NCI-H510A treated with DMSO at 0.1 percent for 48 hours (cell line): ENCODE measurements around the gene WDR7.
A peak's percentile ranks its signal among the peaks of the same experiment; 100 is the strongest.

Experiments
- DNase-seq: peaks from one replicate; lab custom pipeline; 2025; lab: John Stamatoyannopoulos, UW

Gene WDR7

DNA sequence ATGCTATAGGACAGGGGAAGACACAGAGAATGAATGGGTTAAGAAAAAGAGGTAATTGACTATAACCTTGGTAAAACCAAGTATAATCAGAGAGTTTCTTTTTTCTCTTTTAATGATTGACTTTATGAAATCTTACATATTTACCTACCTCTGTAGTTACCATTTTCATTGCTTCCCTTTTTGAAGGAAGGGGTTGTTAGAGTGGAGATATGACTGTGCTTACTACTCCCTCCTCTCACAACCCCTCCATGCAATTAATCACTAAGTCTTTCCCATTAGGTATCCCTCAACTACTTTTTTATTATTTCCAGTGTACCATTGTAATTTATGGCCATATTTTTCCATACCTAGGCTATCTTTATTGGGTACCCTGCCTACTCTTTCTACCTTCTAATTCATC lies 71.4 kb downstream of the WDR7 start:
- no peak for DNase-seq

DNA sequence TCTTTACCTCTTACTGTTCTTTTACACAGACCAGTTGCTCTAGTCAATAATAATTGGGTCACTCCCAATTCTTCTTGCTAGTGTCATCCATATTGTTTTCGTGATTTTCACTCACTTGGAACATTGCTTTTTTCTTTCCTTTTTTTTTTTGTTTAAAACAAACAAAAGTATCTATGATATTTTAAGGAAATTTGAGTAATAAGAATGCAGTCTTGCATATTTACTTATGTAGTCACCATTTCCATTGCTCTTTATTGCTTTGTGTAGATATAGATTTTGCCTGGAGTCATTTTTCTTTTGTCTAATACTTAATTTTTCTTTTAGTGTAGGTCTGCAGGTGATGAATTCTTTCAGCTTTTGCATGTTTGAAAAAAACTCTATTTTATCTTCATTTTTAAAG lies 71.9 kb downstream of the WDR7 start:
- no peak for DNase-seq

DNA sequence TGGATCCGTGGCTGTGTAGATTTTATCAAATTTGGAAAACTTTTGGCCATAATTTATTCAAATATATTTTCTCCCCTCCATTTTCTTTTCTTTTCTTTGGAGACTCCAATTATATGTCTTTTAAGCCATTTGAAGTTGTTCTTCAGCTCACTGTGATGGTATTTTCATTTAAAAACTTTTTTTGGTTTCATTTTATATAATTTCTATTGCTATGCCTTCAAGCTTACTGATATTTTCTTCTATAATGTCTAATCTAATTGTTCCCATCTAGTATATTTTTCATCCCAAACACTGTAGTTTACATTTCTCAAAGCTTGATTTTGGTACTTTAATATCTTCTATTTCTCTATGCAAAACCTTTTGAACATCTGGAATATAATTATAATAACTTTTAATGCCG lies 72.5 kb downstream of the WDR7 start:
- DNase-seq, result no peak

DNA sequence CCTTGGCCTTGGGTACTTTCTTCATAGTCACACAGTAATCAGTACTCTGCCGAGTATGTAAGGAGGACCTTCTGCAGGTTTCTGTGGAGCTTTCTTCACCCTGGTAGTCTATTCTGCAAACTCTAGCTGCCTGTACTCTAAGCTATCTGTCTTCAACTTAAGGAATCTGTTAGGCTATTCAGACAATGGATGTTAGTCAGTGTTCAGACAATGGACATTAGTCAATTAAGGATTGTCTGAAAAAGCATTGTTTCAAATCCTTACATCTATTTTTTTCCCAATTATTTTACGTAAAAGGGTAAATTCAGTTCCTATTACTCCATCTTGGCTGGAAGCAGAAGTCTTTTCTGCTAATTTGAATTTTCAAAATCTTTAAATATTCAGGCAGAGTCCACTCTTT lies 75.7 kb downstream of the WDR7 start:
- no peak for DNase-seq

DNA sequence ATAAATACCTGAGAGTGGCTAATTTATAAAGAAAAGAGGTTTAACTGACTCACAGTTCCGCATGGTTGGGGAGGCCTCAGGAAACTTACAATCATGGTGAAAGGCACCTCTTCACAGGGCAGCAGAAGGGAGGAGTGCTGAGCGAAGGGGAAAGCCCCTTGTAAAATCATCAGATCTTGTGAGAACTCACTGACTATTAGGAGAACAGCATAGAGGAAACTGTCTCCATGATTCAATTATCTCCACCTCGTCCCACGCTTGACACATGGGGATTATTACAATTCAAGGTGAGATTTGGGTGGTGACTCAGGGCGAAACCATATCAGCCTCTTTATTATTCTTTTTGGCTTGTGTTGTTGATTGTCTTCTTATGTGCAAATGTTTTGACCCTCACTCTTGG lies 76.2 kb downstream of the WDR7 start:
- DNase-seq, result no peak

DNA sequence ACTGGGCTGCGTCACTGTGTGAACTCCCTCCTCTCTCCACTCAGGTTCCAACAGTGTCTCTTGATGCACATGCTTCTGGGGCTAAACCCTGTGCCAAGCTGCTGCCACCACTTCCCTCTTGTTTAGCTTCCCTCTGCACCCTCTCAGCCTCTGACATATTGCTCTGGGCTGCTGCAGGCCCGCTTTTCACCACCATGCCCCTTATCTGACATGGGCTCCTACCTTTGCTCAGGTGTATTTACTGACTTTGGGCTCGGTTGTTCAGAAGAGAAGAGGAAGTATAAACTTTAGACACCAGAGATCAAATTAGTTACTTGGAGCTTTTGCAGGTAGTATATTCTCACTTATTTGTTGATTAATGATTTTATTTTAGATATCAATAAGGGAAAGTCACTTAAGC lies 77.6 kb downstream of the WDR7 start:
- no peak for DNase-seq

DNA sequence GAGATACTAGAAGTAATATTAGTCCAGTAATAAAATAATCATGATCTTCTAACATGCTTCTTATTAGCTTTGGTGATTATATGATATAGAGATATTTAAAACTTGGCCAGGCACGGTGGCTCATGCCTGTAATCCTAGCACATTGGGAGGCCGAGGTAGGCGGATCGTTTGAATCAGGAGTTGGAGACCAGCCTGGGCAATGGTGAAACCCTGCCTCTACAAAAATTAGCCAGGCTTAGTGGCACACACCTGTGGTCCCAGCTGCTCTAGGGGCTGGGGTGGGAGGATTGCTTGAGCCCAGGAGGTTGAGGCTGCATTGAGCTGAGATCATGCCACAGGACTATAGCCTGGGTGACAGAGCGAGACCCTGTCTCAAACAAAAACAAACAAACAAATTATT lies 87.0 kb downstream of the WDR7 start:
- no peak for DNase-seq

DNA sequence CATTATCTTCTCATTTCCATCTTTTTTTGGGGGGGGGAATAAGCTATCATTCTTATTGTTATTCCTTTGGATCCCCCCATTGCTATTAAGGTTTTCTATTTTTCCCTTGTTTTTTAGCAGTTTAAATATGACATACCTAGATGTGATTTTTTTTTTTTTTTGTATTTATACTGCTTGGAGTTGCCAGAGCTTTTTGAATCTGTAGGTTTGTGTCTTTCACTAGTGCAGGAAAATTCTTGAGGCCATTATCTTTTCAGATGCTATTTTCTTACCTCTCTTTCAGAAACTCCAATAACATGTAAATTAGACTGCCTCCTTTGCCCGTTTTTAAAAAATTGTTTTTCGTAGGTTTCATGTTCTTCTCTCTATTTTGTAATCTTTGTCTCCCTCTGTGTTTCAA lies 88.6 kb downstream of the WDR7 start:
- no peak for DNase-seq

DNA sequence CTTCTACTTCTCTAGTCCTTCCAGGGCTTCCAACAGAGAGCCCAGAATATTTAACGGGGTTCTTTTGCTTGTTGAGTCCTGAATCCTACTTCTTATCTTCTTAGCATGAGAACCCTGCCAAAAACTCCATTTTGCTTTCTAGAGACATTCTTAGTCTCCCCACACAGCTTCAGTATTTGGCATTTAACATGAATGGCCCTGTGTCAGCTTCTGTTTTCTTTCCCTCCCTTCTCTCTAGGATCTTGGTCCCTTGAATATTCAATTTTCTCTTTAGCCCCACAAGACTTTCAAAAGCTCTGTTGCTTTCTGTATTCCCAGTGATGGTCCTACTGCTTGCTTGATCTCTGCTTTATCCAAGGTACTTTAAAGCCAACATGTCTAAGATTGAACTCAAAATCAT lies 89.5 kb downstream of the WDR7 start:
- DNase-seq, result no peak

DNA sequence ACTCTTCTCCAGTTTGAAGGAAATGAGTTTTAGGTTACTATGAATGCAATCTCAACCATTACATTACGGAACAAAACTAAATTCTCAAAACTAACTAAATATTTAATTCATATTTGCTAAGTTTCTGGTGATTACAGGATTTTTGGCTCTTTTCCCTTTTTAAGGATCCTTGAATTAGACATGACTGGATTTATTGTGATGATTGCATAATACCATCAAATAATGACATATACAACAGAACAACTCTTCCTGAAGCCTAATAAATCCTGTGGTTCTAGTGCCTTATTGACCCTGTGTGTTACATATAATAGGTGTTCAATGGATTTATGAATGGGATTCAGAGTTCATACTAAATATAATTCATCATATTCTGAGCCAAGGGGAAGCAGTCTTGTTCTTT lies 90.5 kb downstream of the WDR7 start:
- DNase-seq, result no peak

DNA sequence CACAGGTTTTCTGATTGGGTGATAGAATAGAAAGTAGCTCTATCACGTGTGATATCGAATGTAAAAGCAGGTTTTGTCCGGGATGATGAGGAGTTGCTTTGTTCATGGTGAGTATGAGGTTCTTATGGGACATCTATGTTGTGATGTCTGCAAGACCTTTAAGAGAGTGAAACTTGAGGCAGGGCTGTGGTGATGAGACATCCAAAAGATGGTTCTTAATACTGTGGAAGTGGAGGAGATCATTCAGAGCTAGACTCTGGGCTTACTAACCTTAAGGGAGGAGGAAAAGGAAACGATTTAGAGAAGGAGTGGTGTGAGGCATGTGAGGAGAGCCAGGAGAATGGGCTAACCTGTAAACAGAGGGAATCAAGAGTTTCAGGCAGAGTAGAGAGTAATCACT lies 92.0 kb downstream of the WDR7 start:
- no peak for DNase-seq

DNA sequence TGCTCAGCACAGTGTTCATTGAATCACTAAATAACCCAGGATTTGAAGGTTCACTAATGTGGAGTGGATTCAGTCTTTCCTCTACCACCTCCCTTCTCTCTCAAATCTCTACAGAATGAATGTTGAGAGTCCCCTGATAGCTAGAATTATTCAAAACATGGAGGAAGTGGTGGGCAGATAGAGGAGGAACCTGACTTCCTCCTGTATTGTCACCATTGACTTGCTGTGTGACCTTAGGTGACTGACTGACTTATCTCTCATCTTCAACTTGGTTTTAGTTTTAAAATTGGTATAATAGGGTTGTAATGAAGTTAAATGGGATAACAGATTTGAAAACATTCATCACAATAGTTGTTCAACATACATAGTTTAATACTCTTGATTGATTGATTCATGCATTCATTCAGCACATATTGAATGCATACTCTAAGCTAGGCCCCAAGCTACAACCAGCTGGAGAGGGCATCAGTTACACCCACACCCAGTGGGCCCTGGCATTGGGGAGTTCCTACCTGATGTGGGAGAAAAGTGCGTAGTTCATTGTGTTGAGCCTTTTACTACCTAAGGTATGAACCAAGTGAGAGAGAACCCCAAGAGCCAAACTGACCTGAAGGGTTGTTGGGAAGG lies 96.0 kb downstream of the WDR7 start:
- DNase-seq, result no peak

DNA sequence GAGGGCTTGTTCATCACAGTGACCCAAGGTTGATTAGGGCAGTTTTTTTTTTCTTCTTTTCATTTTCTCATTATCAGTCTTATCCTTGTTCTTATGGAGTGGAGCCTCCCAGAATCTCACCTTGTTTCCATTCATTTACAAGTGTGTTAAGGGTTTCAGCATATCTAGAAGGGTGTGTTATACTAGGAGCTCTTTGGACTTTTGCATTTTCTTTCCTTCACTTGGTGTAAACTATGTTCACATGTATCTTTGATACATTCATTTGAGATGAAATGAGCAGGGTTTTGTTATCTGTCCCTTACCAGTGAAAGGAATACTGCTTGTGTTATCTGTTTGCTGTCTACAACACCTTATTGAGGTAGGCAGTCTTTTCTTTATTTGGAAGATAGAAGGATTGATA lies 96.7 kb downstream of the WDR7 start:
- DNase-seq, result no peak

DNA sequence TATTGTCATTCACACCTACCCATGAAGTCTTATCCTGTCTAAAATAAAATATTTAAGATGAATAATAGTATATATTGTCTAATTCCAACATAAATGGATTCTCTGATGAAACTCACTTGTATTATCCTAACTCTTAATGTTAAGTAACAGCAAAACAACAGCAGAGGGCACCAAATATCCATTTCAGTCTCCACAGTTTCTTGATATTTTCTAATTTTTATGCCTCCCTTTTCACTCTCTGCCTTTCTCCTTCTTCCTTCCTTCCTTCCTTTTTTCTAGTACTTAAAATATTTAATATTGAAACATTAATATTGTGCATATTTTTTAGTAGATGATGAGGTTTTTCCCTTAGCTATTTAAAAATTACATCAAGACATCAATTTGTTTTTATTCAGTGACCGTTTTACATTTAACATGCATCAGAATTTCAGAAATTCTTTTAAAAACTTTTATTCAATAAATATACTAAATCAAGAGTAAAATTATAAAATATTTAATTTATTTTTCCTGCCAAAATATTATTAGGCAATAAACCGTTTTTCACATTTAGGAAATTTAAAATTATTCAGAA lies 97.6 kb downstream of the WDR7 start:
- peak; percentile 76 for DNase-seq

DNA sequence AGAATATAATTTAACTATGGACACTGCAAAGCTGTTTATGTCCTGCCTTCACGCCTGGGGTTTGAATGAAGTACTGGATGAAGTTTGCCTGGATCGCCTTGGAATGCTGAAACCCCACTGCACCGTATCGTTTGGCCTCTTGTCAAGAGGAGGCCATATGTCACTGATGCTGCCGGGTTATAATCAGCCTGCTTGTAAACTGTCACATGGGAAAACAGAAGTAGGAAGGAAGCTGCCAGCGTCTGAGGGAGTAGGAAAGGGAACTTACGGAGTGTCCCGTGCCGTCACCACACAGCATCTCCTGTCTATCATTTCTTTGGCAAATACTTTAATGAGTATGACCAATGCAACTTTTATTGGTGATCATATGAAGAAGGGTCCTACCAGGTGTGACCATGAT lies 105.8 kb downstream of the WDR7 start:
- no peak for DNase-seq

DNA sequence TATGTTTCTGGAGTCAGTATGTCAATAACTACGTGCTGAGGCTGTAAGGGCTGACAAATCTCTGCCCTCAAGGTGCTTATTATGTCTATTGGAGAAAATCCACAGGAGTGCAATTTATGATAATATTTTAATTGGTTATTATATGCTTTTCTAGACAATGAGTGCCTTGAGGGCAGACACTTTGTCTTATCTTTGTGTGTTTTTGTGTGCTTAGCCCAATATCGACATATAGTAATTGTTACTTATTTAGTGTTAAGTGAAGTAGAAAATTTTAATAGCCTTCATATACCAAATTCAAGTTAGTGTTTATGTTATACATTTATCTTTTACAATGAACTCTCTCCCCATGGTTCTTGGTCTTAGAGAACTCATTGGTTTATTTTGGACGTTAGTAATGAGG lies 118.9 kb downstream of the WDR7 start:
- no peak for DNase-seq

DNA sequence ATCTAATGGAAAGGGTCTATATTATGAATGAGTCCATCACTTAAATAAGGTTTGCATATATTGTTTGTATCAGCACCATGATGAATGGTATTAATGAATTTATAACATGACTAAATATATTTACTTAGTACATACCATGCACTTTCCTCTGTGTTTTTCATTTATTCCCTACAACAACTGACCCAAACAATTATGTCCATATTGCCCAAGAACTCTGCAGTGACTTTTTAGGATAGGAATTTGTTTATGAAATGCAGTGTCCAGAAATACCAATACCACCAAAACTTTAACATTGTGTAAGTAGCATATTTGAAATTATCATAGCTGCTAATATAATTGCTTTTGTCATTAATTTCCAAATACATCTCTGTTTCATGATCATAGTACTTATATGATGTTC lies 119.7 kb downstream of the WDR7 start:
- DNase-seq, result no peak

DNA sequence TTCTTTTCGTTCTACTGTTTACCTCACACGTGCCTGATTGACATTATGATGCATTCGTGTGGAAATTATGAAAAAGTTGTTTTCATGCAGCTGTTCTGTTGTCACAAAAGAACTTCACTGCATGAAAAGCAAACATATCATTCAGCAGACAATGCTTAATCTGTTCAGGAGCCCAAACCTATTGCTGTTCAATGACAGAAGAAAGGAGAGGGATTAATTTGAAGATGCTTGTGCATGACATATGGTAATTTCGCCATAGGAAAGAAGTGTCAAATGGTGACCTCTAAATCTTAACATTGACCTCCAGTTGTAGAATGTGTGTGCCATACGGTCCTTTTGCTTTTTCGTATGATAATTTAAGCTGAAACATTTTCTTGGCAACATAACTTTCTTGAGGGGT lies 124.5 kb downstream of the WDR7 start:
- no peak for DNase-seq

DNA sequence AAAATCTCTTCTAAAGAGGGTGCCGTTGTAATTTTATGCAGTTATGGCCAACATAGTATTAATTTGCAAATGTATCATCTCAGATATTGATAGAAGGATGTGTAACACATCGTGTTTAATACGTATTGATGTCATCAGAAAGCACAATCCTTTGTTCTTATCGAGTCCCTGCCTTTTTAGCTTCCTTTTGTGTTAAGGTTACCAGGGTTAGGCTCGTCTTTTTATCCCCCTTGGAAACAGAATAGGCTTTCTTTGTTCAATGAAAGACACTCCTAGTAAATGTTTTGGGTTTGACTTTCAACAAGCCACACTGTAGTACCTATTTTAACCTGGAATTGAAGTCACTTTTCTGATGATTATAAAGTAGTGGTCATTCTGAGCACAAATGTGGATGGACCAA lies 136.2 kb downstream of the WDR7 start:
- no peak for DNase-seq

DNA sequence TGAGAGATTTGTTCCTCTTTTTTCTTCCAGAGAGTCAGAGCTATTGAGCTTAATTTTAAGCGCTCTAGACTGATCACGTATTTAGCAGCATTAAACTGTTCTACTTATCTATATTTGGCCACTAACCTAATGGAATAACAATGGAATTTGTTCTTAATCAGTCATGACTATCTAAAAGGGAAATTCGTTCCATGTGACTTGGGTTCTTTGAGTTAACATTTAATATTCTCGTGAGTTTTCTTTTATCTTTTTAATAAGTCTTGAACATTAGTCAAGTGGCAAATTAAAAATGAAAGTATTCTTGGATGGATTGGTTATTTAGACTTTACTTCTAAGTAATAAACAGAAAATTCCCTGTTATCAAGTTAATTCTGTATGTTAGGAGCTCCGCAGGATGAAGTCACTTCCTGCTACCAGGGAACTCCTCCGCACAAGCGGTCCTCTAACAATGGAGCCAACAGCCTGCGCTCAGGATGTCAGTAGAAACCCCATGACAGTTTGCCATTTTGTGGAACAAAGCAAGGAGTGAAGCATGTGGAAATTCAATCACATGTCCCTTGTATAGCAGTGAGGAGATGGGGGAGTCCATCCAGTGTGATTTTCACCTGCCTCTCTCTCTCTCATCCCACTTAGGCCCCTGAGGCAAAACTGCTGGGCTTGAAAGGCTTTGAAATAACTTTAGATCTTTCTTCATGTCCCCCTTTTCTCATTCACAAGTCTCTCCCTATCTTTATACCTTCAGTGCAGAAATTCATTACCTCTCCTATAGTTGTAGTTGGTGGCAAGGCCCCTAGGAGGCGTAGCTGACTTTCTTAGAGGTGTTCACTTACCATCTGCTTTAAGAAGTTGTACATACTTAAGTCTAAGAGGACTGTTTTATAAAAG lies 138.1 kb downstream of the WDR7 start:
- no peak for DNase-seq

DNA sequence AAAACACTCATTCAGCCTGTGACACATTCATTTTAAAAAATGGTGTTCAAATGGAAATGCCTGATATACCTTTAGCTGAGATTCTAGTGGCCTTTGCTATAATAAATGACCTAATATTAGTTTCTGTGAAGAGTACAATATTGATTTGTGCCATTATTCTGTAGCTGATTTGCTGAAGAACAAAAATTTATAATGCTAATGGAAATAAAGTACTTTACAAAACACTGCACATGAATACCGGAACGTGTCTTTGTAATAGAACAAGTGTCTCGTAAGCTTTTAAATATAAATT lies 138.7 kb downstream of the WDR7 start:
- no peak for DNase-seq

DNA sequence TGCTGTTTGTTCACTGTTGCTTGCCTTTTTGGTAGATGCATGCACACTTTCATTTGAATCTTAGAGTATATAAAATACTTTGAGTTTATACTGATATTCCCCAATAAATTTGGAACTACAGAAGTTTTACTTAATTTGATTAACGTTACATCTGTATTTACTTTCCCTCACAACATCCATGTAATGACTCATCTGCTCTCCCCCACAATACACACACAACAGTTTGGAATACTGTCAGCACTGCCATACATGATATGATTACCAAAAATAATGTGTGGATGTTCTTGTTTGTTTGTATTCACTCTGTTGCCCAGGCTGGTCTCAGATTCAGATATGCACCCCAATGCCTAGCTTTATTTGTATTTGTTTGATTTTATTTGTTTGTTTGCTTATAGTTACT lies 144.2 kb downstream of the WDR7 start:
- DNase-seq, result no peak

DNA sequence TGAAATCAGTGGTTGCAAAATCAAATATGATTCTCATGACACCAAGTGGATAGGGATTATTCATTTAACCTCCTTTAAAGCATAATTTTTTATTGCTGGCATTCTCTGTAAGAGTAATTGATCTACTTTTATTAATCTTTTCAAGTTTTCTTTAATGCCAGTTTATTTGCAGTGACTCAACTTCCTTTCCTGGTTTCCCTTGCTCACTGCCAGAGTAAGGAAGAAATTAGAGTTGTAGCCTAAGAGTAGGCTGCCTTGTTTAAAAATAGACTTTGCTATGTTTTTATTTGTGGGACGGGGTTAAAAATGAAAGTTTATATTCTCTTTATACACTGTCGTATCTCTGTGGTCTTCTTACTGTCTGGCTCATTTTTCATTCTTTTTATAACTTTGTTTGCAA lies 148.6 kb downstream of the WDR7 start:
- DNase-seq, result no peak

DNA sequence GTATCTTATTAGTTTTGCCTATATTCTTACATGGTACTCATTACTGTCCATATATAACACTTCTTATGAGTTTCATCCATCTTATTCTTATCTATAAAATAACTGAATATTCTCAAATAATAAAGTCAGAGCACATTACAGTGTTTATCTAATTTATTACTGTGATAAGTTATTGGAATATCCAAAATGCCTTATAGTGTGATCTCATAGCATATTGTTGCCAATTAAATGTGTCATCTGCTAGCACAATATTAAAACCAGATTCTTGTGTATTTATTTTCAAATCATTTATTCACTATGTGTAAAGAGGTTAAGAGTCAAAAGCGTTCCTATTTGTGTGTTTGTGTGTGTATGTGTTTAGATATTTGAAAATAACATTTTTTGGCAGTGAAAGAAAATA lies 151.9 kb downstream of the WDR7 start:
- DNase-seq, result no peak
